Measurements from ENCODE around the gene BSND.

DNA sequence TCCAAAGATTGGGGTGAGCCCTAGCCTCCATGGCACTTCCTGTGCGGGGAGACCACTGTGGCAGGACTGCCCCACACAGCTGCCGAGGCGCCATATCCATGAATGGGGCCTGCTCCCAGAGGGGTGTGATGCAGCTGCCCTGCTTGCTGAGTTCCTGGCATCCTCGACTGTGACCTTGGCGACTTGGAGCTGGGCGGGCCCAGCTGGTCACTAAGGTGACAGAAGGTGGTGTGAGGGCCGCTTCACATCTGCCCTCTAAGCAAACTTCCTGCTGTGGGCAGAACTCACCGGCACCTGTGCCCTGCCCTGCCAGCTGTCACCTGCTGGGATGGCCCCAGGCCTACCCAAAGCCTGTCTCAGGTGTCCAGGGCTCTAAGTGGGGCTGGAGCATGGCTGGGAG is 9.3 kb upstream of the BSND start:
- TF ChIP-seq CTCF (IDR thresholded peaks at IDR 0.05; ENCODE audit: low read depth, low read length) (no peak), EZH2phosphoT487 (IDR thresholded peaks at IDR 0.05; ENCODE audit: low read depth) (no peak)
